Panc1 (cell line): ENCODE results near the gene OTOGL.
"Not testable (repeated sequence)": the region's sequence is repeated elsewhere in the genome, so short reads cannot be mapped to it uniquely, and the experiment has no call there.

Experiments
- CTCF ChIP-seq: fragments of 450-650 bp; IDR thresholded peaks from 2 replicates; pipeline ENCODE4 v1.5.1; 2017; ENCODE audit warnings: mild to moderate bottlenecking
- POLR2AphosphoS5 ChIP-seq: IDR thresholded peaks from 2 replicates; pipeline ENCODE4 v1.6.1; 2012; ENCODE audit warnings: mild to moderate bottlenecking, low read depth, low read length, moderate library complexity
- REST ChIP-seq, 2 experiments: IDR thresholded peaks; 2 replicates each; pipeline ENCODE4 v1.6.1; 2011 to 2012; ENCODE audit warnings: low read depth in 2 of 2, control low read depth in 1 of 2, low read length in 1 of 2, mild to moderate bottlenecking in 1 of 2, moderate library complexity in 1 of 2; ENCODE audit not compliant: insufficient read depth in 1 of 2
- SIN3A ChIP-seq: IDR thresholded peaks from 2 replicates; pipeline ENCODE4 v1.6.1; 2012; ENCODE audit warnings: low read depth, mild to moderate bottlenecking, low read length, moderate library complexity, borderline replicate concordance; ENCODE audit not compliant: insufficient read depth

GRCh38 chr12:80307436-80307835, 208.1 kb downstream of the OTOGL start:
- TF ChIP-seq CTCF; POLR2AphosphoS5; REST (IDR thresholded peaks at IDR 0.05; ENCODE audit: insufficient read depth in 1 of 2, low read depth in 2 of 2, low read length in 1 of 2); SIN3A: not testable (repeated sequence)
